HUES64 (cell line): ENCODE measurements around the gene OR5H14. TPM values are rescaled to one million over a fixed set of nuclear protein-coding genes. Genes with fewer than 3 reads are reported as not detected.
"Not testable (repeated sequence)": the region's sequence is repeated elsewhere in the genome, so short reads cannot be mapped to it uniquely, and the experiment has no call there.

Experiments used
- H3K27ac ChIP-seq: 2 replicates; pipeline ENCODE4 v1.7.0; 2013; ENCODE audit warnings: low read depth, low read length, inconsistent platforms
- H3K27me3 ChIP-seq: 2 replicates; pipeline ENCODE4 v1.6.1; 2013; ENCODE audit warnings: mild to moderate bottlenecking, low read length; ENCODE audit not compliant: insufficient read depth
- H3K36me3 ChIP-seq: 2 replicates; pipeline ENCODE4 v1.6.1; 2013; ENCODE audit warnings: mild to moderate bottlenecking, low read length; ENCODE audit not compliant: insufficient read depth
- H3K4me1 ChIP-seq: 2 replicates; pipeline ENCODE4 v1.6.1; 2013; ENCODE audit warnings: mild to moderate bottlenecking, low read length, moderate library complexity; ENCODE audit not compliant: insufficient read depth
- H3K4me3 ChIP-seq: 2 replicates; pipeline ENCODE4 v1.5.1; 2013; ENCODE audit warnings: mild to moderate bottlenecking, low read length, moderate library complexity
- H3K9ac ChIP-seq: 2 replicates; pipeline ENCODE4 v1.6.1; 2013; ENCODE audit warnings: mild to moderate bottlenecking, low read depth, low read length
- H3K9me3 ChIP-seq: 2 replicates; pipeline ENCODE4 v1.6.1; 2013; ENCODE audit warnings: low read depth, low read length; ENCODE audit not compliant: insufficient read depth
- WGBS: fragments of 150-250, 120-280 bp; methylation state at CpG from one replicate; pipeline ENCODE4 v1.1.7; 2013; ENCODE audit warnings: missing lambda C conversion rate; 5-methylcytosine and 5-hydroxymethylcytosine counted together
- polyA plus RNA-seq, 2 experiments: library from polyadenylated mRNA; stranded (reverse); fragments of 50-300 nt; gene quantifications; one replicate each; pipeline ENCODE4 v1.2.3, GENCODE V29; 2013

Gene OR5H14
- not detected for polyA plus RNA-seq (2013, experiment 1 of 2)
- not detected for polyA plus RNA-seq (2013, experiment 2 of 2)

- no peaks in the 10 kb centered on the region for H3K36me3 ChIP-seq
- H3K9ac ChIP-seq = no peak within 1 kb of the TSS
- H3K4me1 ChIP-seq = no peaks in the 10 kb centered on the region
- H3K9me3 ChIP-seq = 0 out of 2 replicates have a peak, but pooled peaks cover 3% of the 10 kb centered on the region
- H3K27me3 ChIP-seq = no peaks in the 10 kb centered on the region
- H3K27ac ChIP-seq = no peak within 1 kb of the TSS
- no peak within 1 kb of the TSS for H3K4me3 ChIP-seq
- WGBS = 100% methylated on average over 1 of the region's 1 CpG
Measured at GRCh38 chr3:98147179-98147578, at the start of gene OR5H14. Gene OR5H14, plus strand, starts transcription at chr3:98147479. Its CDS starts 1,907 bp downstream, at chr3:98149386.

- Histone ChIP-seq H3K9me3 (no peaks in the 10 kb centered on the region; the same call in 1 of the 2 replicates), H3K27ac (no peak overlapping the region), H3K36me3 (no peaks in the 10 kb centered on the region), H3K4me3 (no peak overlapping the region), H3K27me3 (no peaks in the 10 kb centered on the region), H3K9ac (no peak overlapping the region), H3K4me1 (no peaks in the 10 kb centered on the region)
- 84% methylated on average over 4 of the region's 4 CpGs for WGBS
Measured at GRCh38 chr3:98099848-98100247, 47.4 kb upstream of the OR5H14 start.

- H3K9me3 ChIP-seq = peaks cover 26% of the 10 kb centered on the region
- no peak overlapping the region for H3K27ac ChIP-seq
- no CpG with 5 or more reads among the region's 1 CpG for WGBS
- H3K36me3 ChIP-seq = no peaks in the 10 kb centered on the region
- H3K4me3 ChIP-seq = no peak overlapping the region
- no peaks in the 10 kb centered on the region for H3K27me3 ChIP-seq
- H3K4me1 ChIP-seq = no peaks in the 10 kb centered on the region; the same call in 1 of the 2 replicates
- H3K9ac ChIP-seq = no peak overlapping the region
Measured at GRCh38 chr3:98108162-98108561, 39.1 kb upstream of the OR5H14 start.

GRCh38 chr3:98109807-98110549 is 37.3 kb upstream of the OR5H14 start:
- WGBS = 89% methylated on average over 3 of the region's 4 CpGs
- Histone ChIP-seq H3K27me3 (no peaks in the 10 kb centered on the region), H3K4me3 (no peak overlapping the region), H3K36me3 (no peaks in the 10 kb centered on the region), H3K9me3 (peaks cover 26% of the 10 kb centered on the region), H3K27ac (no peak overlapping the region), H3K4me1 (no peaks in the 10 kb centered on the region; the same call in 1 of the 2 replicates), H3K9ac (no peak overlapping the region)

- no peak overlapping the region for H3K4me3 ChIP-seq
- no peaks in the 10 kb centered on the region for H3K27me3 ChIP-seq
- H3K4me1 ChIP-seq = no peaks in the 10 kb centered on the region; the same call in 1 of the 2 replicates
- H3K27ac ChIP-seq = no peak overlapping the region
- no peaks in the 10 kb centered on the region for H3K36me3 ChIP-seq
- no peak overlapping the region for H3K9ac ChIP-seq
- peaks cover 26% of the 10 kb centered on the region for H3K9me3 ChIP-seq
Measured at GRCh38 chr3:98110550-98110908, 36.8 kb upstream of the OR5H14 start.

- Histone ChIP-seq H3K9ac (no peak overlapping the region), H3K36me3 (no peaks in the 10 kb centered on the region), H3K9me3 (peaks cover 22% of the 10 kb centered on the region), H3K27ac (no peak overlapping the region), H3K4me1 (no peaks in the 10 kb centered on the region; the same call in 1 of the 2 replicates), H3K27me3 (no peaks in the 10 kb centered on the region), H3K4me3 (no peak overlapping the region)
- 86% methylated on average over 3 of the region's 3 CpGs for WGBS
Measured at GRCh38 chr3:98114264-98114663, 33.0 kb upstream of the OR5H14 start.

GRCh38 chr3:98115717-98116116 is 31.6 kb upstream of the OR5H14 start:
- no peaks in the 10 kb centered on the region for H3K27me3 ChIP-seq
- no peak overlapping the region for H3K4me3 ChIP-seq
- H3K9ac ChIP-seq = no peak overlapping the region
- no CpG with 5 or more reads among the region's 1 CpG for WGBS
- H3K36me3 ChIP-seq = no peaks in the 10 kb centered on the region
- H3K27ac ChIP-seq = no peak overlapping the region
- H3K9me3 ChIP-seq = peaks cover 15% of the 10 kb centered on the region
- H3K4me1 ChIP-seq = no peaks in the 10 kb centered on the region

- H3K9me3 ChIP-seq = no peaks in the 10 kb centered on the region
- H3K27me3 ChIP-seq = no peaks in the 10 kb centered on the region
- H3K36me3 ChIP-seq = no peaks in the 10 kb centered on the region
- H3K4me3 ChIP-seq = no peak within 1 kb of the TSS
- H3K4me1 ChIP-seq = no peaks in the 10 kb centered on the region
- H3K27ac ChIP-seq = no peak within 1 kb of the TSS
- no CpG with 5 or more reads among the region's 1 CpG for WGBS
- H3K9ac ChIP-seq = no peak within 1 kb of the TSS
Measured at GRCh38 chr3:98130421-98130820, 16.9 kb upstream of the OR5H14 start, which contains the start of gene OR5H1. Gene OR5H1, plus strand, starts transcription at chr3:98130721. Its CDS starts 1,977 bp downstream, at chr3:98132698.

- H3K9ac ChIP-seq = no peak overlapping the region
- no peaks in the 10 kb centered on the region for H3K36me3 ChIP-seq
- no peaks in the 10 kb centered on the region for H3K27me3 ChIP-seq
- H3K9me3 ChIP-seq = no peaks in the 10 kb centered on the region
- no peak overlapping the region for H3K27ac ChIP-seq
- WGBS = 100% methylated on average over 1 of the region's 3 CpGs
- no peak overlapping the region for H3K4me3 ChIP-seq
- H3K4me1 ChIP-seq = peaks cover 7% of the 10 kb centered on the region
Measured at GRCh38 chr3:98136631-98137030, 10.6 kb upstream of the OR5H14 start.

GRCh38 chr3:98137826-98138557 is 9.3 kb upstream of the OR5H14 start:
- not testable (repeated sequence) for H3K27ac ChIP-seq, H3K9ac ChIP-seq, H3K36me3 ChIP-seq, H3K9me3 ChIP-seq, H3K4me1 ChIP-seq, H3K27me3 ChIP-seq, H3K4me3 ChIP-seq
- 93% methylated on average over 19 of the region's 23 CpGs for WGBS

GRCh38 chr3:98140531-98140930 is 6.7 kb upstream of the OR5H14 start:
- no peaks in the 10 kb centered on the region for H3K36me3 ChIP-seq
- peaks cover 7% of the 10 kb centered on the region for H3K4me1 ChIP-seq
- no peaks in the 10 kb centered on the region for H3K27me3 ChIP-seq
- no peaks in the 10 kb centered on the region for H3K9me3 ChIP-seq
- H3K27ac ChIP-seq = no peak overlapping the region
- H3K4me3 ChIP-seq = no peak overlapping the region
- H3K9ac ChIP-seq = no peak overlapping the region
